GM21423 (cell line): ENCODE data around the gene BLCAP.

Source experiments
- ATAC-seq: cut with Tn5 transposase; IDR thresholded peaks from one replicate; pipeline ENCODE4 v1.9.1; 2021; ENCODE audit warnings: mild to moderate bottlenecking, moderate library complexity; ENCODE audit not compliant: unreplicated experiment

The BLCAP gene

GRCh38 chr20:37530696-37531095 is 3.0 kb upstream of the BLCAP start:
- ATAC-seq = no peak

DNA sequence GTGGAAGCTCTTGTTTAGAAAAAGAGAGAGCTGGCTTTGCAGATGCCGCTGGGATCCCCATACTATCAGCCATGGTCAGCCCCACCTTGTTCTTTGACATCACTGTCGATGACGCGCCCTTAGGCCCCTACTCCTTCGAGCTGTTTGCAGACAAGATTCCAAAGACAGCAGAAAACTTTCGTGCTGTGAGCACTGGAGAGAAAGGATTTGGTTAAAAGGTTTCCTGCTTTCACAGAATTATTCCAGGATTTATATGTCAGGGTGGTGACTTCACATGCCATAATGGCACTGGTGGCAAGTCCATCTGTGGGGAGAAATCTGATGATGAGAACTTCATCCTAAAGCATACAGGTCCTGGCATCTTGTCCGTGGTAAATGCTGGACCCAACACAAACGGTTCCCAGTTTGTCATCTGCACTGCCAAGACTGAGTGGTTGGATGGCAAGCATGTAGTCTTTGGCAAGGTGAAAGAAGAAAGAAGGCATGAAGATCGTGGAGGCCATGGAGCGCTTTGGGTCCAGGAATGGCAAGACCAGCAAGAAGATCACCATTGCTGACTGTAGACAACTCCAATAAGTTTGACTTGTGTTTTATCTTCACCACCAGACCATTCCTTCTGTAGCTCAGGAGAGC is 2.4 kb upstream of the BLCAP start:
- no peak for ATAC-seq

GRCh38 chr20:37529214-37529967 is 1.7 kb upstream of the BLCAP start:
- no peak for ATAC-seq

- ATAC-seq = no peak
Observed at GRCh38 chr20:37528446-37529213, 954 bp upstream of the BLCAP start.

GRCh38 chr20:37526839-37527637 is 638 bp downstream of the BLCAP start:
- no peak for ATAC-seq

DNA sequence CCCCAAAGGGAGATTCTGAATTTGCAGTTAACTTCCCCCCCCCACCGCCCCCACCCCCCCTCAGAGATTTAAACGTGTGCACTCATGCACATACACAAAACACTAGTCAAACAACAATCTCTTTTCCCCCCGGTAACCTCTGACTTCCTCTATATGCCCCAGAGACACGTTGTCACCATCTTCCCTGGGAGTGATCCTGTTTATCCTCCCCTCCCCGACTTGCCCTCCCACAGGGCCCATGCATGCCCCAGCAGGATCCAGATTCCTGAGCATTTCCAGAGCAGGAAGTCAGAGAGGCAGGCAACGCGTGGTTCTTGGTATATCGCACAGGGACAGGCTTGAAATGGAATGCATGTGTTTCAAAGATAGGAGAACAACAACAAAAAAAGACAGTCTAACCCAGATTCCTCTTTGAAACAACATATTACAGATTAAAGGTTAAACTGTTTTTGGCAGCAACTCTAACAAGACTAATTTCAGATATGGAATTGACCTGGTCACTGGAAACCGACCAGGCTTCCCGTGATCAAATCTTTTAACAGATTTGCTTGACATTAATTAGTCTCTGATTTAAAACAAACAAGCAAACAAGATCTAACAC is 1.3 kb downstream of the BLCAP start:
- no peak for ATAC-seq

DNA sequence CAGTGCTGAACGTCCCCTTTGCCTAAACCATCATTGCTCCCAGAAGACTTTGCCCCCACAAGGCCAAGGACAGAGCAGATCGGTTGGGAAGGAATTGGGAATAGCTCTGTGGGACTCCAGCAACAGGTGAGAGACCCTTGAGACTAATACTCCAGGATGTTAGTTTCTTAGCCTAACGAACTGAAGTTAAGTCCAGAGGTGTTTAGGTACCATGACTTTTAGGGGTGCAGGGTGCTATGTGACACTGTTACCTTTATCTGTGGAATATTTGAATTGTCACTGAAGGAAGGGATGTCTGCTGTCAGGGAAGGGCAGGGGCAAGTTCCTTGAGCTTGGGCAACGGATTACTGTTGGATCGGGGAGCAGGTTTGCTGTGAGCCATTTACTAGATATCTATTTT is 1.9 kb downstream of the BLCAP start:
- ATAC-seq = no peak

DNA sequence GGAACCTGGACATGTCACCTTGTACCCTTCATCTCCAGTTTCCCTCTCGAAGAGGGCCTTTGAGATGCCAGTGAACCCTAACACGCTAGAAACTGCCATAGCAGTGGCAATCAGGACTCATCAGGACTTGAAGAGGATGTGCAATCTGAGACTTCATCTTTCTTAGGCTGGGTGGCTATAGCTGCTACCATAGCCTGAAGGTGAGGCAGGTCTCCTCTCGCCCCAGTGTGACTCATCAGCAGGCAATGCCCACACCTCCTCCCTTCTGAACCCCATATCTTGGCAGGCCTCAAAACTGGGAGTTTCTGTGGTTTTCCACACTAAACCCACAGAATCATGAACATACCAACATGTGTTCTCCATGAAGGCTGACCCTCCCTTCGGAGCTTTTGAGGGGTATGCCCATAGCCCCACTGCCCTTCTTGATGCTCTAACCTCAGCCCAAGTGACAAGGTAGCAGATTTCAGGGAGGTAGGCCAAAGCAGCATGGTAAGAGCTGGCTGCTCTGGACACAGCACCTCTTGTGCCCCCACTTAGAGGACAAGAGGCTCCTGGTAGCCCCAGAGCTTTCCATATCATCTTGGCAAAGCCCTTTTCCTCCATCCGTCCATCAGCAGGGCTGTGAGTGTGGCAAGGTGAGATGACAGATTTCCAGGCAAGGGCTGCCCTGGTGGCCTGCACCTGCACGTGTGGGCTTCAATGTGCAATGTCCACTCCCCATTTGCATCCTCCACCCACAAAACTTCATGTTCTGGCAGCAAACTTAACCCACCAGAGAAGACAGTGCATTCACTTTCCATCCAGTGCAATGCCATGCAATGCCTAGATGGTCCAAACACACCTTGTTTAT is 2.6 kb downstream of the BLCAP start:
- no peak for ATAC-seq

DNA sequence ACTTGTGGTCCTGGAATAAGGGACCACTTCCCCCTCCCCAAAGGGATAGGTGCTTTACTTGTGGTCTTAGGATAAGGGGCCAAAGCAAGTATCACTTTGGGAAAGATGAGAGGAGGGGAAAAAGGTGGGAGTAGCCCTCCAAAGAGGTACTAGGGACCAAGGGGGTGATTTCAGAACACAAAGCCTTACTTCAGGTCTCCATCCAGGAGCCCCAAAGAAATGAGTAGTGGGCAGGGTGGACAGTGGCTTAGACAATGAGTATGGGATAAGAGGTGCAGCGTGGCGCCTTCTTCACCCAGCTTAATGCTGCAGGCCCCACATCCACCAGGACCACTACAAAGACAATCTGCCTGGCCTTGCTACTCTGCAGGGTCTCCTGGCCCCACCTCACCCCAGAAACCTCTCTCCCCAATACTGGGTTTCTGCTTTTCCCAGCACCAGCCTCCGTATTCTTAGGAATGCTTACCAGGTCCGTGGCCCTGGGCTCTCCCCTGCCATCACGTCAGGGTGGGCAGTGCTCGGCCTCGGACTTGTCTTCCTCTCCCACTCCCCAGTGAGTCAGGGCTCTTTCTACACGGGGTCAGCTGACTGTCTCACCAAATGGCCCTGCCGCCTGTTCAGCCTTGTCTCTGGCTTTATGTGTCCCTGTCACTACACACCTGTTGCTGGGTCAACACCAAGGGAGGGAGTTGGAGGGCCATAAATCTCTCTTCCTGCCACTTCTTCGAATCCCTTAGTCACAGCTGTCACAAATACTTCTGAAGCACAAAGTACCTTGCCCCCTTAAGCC is 3.6 kb downstream of the BLCAP start:
- ATAC-seq = no peak

- ATAC-seq = no peak
Observed at GRCh38 chr20:37523012-37523391, 4.7 kb downstream of the BLCAP start.

- no peak for ATAC-seq
Observed at GRCh38 chr20:37522260-37523011, 5.2 kb downstream of the BLCAP start.

GRCh38 chr20:37521061-37521771 is 6.5 kb downstream of the BLCAP start, which contains the start of gene NNAT:
TSS of gene NNAT (plus strand) at chr20:37521250. CDS start at chr20:37521332, 82 bp downstream.
- no peak for ATAC-seq

GRCh38 chr20:37520419-37520955 is 7.2 kb downstream of the BLCAP start:
- ATAC-seq = no peak

DNA sequence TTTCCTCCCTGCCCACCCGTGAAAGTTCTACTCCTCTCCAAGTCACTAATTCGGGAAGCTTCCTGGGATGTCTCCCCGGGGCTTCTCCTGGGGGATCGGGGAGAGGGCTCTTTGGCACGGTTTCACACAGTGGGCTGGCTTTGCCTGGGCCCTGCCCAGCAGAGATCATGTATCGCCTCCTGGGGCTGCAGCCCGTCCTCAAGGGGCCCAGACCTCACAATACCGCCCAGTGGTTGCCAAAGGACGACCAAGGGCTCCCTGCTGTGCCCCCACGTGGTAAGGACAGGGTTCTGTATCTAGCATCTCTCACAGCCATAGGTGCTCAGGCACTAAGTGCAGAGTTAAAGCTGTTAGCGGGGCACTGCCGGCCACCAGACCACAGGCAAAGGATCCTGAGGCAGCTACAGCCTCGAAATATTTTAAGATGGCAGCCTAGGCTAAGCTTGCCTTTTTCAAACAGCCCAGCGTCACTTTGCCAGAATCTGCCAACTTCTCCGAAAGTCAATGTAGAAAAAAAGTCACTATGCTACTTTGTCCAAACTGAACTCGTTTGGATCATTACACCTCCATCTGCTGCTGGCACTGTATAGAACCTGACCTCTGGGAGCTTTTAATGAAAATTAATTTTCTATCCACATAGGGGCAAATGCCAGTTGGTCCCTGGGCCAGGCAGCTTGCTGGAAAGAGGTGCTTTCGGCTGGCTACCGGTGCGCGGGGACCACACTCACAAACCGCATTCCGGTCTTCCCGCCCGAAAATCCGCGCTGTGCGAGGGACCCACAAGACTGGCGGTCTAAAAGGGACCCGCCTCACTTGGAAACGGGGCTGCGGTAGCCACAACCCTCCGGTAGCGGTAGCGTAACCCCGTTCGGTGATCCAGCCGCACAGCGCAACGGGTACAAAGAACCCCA is 7.9 kb downstream of the BLCAP start:
- ATAC-seq = no peak

DNA sequence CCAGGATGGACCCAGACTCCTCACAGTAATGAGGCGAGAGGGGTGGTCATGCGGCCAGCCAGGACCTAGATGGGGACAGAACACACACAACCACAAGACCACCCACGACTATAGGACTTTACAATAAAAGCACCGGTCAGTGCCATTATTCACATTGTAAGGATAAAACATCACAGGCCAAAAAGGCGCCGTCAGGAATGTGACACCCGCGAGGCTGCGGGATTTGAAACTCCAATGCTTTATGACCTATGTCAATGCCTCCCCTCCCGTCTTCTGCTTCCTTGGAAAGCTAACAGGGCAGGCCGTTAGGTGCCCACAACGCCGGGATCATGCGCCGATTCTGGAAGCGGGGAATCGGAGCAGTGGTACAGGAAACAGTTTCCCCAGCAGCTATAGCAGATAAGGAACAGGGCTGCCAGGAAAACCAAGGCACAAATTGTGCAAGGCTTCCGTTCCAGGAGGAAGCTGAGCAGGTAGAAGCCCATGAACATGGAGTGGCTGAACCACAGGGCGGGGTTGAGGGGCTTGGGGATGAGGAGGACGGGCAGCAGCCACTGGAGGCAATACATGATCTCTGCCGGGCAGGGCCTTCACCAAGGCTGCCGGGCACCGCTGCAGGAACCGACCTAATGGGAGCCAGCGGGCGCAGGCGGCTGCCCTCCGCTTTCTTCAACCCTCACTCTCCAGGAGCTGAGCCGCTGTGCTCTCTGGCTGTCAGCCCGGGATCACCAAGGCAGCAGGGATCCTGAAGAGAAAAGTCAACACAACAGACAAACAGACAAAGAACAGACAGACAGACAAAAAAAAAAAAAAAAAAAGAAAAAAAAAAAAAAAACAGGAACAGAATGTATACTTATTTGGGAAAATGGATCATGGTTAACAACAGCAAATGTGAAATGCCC is 8.8 kb downstream of the BLCAP start:
- ATAC-seq = no peak
